NCI-H2227 (cell line): ENCODE results near the gene MLX.

Source experiments
- DNase-seq: peaks from one replicate; lab custom pipeline; 2025; ENCODE audit not compliant: unreplicated experiment; lab: John Stamatoyannopoulos, UW

Gene MLX, protein sequence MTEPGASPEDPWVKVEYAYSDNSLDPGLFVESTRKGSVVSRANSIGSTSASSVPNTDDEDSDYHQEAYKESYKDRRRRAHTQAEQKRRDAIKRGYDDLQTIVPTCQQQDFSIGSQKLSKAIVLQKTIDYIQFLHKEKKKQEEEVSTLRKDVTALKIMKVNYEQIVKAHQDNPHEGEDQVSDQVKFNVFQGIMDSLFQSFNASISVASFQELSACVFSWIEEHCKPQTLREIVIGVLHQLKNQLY

DNA sequence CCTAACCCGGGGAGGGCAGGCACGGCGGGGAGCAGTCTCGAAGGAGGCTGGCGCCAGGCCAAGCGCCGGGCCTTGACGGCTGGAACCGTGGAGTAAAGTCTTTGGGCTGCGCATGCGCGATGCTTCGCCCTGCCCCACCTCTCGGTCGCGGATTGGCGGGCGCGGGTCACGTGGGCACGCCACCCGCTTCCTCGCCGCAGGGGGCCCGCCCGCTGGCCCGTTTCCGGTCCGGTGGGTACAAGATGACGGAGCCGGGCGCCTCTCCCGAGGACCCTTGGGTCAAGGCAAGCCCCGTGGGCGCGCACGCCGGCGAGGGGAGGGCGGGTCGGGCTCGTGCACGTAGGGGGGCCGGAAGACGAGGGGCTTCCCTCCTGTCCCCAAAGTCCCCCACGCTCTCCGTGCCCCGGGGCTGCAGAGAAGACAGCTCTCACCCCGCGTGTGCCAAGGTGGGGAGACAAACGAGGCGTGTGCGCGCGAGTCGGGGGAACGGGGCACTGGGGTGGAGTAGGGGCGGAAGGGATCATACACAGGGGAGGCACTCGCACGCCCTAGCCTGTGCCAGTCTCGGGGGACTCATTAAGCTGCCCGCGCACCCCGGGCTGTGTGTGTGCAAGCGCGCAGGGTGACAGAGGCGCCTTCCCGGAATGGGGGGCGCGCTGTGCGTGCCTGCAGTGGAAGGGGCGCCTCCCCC lies at the start of gene MLX:
Gene MLX, plus strand, starts transcription at position 218 of the 691 bp plus-strand sequence. Its CDS starts 25 bp downstream, at position 243.
- DNase-seq, result peak; percentile 98

DNA sequence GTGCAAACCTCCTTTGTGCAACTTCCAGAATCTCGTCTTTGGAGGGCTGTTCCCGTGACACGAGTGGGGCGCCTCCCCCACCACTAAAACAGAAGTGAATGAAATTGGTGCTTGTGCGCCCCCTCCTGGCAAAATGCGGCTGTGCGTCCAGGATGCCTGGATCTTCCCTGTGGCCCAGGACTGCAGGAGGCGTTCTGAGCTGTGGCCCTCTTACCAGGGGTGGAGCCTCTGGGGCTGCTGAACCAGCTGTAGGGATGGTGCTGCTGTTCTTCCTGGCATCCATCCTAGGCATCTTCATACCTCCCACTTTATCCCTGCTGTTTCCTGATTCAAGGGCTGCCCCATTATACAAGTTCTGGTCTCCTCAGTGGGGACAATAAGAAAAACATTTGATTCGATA lies 49.4 kb upstream of the MLX start:
- peak; percentile 84 for DNase-seq

DNA sequence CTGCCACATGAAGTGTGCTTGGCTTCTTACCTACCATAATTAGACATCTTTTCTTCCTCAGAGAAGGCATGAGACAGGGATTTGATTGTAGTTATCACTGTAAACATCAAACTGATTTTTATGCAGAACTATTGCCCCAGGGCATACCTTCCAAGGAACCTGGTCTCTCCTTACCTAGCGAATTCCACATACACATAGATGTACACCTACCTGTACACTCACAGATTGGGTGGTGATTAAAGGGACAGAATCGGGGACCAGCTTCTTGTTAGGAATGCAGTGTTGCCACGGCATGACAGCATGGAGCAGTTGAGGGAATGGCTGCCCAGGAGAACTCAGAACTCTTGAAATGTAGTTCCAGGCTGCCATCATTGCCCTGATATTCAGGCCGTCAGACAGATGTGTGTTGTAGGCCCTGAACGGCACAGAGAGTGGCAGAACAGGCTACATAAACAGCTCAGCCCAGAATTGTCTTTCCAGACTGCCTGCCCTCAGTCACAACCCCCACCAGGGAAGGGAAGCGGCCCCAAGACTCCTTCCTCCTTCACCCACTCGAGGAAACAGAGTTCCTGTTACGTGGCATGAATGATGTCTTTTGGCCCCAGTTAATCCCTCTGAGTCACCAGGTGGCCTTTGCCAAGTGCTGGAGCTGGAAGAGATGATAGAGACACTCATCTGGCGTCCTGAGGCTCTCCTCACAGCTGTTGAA lies 48.7 kb upstream of the MLX start:
- DNase-seq, result no peak

DNA sequence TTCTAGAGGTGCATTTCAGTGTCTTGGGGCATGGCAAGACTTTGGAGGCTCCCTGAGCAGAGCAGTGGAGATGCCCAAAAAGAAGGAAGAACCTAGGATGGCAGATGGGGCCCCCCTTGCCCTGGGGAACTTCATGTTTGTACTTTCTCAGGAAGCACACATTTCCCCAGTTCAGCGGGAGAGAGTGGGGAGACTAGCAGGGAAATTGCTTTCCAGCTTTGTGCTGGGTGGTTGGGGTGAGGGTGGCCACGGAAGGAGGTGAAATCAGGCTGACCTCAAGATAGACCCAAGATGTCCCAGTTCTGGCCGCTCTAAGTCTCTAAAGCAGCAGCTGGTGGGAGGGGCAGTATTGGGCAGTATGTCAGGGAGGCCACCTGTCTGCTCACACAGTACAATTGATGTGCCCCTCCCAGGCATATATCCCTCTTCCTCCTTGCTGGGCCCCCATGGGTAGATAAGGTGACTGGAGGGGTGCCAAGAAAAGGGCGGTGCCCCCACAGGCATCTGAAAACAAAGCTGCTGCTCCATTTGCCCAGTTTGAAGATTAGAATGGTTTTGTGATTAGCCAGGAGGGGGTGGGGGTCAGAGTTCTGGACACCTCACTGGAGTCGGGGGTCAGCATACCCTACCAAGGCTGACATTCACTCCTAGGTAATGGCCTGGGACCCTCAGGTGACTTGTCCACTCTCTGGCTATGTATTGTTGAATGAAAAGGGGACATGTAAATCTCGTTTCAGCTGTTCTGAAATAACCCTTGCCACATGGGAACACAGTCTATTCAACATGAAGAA lies 48.0 kb upstream of the MLX start:
- no peak for DNase-seq

DNA sequence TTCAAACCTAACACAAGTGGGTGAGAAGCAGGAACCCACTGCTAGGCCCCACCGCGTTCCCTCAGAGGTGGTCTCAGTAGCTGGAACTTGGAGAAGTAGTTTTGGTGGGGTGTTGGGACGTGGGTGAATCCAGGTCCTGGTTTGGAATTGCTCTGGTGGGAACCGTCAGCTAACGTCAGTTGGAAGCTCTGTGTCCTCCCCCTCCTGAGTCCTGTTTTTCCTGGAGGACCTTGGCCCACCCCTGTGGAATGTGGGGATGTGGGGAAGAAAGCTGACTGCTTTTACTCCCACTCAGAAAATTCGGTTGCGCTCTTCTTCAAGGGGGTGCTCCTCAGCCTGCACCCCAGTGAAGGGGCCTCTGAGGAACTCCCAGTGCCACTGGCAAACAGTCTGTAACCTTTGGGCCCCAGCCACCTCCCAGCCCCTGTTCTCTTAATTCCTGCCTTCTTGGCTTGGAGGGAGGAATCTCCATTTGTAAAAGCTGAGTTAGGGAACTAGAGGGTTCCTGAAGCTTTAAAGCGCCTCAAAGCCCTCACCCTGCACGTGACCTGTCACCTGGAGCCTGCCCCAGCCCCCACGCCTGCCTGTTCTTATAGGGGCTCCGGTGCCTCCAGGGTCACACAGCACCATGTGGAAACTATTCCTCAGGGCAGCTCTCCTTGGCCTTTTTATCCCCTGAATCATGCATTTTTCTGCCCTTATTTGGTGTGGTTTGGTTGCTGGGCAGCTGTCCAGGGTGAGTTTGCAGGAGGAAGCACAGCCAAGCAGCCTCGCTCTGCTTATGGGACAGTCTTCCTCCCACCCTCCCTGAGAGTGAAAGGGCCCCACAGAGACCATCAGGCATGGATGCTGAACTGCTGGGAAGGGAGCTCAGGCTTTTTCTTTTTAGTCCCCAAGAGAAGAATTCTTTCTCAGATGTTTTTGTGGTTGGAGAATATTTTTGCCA lies 47.1 kb upstream of the MLX start:
- no peak for DNase-seq

DNA sequence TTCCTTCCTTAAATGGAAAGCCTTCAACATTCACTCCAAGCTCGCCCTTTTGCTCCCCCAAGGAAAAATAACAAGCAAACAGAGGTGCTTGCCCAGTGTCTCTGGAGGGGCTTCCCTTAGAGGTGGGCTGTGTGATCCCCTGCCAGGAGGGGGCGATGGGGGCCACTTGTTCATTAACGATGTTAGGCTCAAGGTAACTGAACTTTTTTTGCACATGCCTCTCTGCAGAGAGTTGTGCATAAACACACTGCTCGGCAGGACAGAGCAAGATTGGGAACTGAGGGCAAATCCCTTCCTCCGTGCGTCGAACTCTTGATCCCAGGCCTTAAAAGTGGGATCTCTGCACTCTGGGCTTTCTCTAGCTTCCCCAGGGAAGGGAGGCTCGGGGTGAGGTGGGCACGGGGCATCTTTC lies 46.4 kb upstream of the MLX start:
- no peak for DNase-seq

DNA sequence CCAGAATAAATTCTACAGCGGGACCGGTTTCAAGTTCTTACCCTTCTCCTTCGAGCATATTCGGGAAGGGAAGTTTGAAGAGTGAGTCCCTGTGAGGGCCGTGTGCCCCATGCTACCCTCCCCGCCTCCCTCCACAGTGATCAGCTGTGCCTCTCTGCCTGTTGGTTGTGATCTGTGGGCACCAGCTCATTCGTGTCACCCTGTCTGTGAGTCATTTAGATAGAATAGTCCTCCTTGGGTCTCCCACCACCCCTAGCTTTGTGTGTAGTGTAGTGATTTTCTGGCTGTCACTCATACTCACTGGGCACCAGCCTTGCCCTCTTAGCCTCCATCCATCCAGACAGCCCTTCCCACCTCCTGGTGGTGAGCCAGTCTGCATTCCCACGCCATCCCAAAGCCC lies 45.9 kb upstream of the MLX start:
- no peak for DNase-seq

DNA sequence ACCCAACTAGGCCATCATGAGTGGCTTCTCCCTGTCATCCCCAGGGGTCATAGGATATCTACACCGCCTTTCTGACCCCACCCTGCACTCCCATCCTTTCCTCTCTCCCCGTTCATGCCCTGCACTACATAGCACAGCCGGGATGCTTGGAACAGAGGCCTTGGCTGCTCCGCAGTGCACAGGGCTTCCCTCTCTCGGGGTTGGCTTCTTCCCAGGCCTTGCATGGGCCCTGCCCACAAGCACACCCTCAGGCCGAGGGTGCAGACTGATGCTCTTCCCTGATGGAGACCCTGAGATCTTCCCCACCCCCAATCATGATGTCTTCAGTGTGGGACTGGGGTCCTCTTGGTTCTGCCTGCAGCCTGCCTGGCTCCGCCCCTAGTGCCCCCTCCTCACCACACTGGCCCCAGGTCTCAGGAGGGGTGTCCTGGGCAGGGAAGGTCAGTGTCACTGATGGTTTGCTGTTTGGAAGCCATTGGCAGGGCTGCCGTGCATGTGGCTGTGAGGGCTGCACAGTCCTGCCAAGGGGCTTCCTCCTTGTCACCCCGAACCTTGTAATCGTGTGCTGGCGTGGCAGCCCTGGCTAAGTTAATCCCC lies 45.1 kb upstream of the MLX start:
- DNase-seq, result no peak

DNA sequence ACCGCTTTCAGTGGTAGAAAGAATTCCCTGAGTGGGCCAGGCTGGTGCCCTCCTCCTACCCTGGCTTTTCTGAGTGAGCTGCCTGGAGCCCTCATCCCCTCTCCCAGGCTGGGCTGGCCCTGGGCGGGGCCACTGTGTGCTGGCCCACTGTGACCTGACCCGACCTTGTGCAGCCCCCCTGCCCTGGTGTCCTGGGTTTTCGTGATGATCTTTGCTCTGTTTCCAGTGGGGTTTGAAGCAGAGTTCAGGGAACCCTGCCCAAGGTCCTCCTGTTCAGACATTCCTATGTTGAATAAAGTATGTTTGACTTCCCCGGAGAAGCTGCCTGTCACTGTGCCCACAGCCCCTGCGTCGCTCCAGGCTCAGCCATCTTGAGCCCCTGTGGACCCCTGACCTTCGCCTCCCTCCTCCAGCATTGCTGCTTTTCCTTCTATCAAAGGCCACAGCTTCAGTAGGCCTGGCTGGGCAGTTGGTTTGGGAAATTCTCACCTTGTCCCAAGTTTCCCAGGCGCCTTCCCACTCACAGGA lies 44.6 kb upstream of the MLX start:
- no peak for DNase-seq

DNA sequence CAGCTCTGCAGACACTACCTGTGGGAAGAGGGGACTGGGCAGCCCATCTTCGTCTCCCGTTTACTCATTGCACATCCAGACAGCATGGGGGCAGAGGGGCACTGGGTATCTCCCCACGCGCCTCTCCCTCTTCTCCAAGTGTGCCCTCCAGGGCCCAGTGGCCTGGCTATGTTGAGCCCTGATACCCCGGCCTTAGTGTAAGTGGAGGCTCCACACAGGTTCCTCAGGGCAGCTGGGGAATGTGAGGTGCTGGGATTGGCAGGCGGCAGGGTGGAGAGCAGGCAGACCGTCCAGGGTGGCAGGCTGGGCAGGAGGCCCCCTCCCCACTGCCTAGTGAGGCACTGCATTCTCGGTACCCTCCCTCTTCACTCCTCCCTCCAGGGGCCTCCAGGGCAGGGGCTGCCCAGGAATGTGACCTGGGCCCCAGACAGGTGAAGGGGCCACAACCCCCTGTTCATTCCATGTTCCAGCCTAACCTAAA lies 44.1 kb upstream of the MLX start:
- no peak for DNase-seq

DNA sequence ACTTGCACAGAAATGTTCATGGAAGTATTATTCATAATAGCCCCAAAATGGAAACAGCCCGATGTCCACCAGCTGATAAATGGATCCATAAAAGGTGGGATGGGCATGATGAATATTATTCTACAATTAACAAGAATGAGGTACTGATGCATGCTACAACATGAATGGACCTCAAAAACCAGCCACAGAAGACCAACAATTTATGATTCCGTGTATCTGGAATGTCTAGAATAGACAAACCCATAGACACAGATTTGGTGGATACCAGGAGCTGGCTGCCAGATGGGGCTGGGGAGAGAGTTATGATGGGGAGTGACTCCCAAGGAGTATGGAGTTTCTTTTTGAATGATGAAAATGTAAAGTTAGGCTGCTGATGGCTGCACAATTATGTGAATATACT lies 41.7 kb upstream of the MLX start:
- no peak for DNase-seq

DNA sequence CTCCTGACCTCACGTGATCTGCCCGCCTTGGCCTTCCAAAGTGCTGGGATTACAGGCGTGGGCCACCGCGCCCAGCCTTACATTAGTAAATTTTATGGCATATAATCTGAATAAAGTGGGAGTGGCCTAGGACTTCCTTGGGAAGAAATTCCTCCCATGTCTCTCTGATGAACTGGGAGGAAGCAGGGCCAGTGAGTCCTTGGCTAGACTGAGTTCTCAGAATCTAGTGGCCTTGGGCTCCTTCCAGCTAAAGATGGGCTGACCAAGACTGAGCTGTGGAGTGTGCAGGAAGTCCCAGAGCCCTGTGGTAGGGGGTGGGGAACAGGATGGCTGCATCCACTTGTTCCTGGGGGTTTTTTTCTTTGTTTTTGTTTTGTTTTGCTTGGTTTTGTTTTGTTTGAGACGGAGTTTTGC lies 40.9 kb upstream of the MLX start:
- DNase-seq, result no peak

DNA sequence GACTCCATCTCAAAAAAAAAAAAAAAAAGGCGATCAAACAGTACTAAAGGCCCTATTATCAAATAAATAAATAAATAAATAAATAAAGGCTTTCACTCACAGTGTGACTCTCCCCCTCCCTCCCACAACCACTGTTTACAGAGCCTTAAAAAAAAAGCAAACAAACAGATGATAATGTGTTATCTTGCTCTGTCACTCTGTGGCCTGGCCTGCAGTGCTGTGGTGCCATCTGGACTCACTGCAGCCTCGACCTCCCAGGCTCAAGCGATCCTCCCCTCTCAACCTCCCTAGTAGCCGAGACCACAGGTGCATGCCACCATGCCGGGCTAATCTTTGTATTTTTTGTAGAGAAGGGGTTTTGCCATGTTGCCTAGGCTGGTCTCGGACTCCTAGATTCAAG lies 39.0 kb upstream of the MLX start:
- no peak for DNase-seq

DNA sequence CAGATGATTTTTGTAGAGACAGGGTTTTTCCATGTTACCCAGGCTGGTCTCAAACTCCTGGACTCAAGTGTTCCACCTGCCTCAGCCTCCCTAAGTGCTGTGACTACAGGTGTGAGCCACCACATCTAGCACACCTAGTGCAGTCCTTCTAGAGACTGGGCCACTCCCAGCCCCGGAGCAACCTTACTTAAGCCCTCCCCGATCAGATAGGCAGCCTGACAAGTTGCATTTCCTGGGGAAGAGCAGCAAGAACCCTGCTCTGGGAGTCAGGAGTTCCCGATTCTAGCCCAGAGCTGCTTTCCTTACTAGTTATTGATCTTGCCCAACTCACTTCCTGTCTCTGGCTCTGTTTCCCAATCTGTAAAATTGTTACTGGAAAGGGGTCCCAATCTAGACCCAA lies 37.8 kb upstream of the MLX start:
- no peak for DNase-seq

DNA sequence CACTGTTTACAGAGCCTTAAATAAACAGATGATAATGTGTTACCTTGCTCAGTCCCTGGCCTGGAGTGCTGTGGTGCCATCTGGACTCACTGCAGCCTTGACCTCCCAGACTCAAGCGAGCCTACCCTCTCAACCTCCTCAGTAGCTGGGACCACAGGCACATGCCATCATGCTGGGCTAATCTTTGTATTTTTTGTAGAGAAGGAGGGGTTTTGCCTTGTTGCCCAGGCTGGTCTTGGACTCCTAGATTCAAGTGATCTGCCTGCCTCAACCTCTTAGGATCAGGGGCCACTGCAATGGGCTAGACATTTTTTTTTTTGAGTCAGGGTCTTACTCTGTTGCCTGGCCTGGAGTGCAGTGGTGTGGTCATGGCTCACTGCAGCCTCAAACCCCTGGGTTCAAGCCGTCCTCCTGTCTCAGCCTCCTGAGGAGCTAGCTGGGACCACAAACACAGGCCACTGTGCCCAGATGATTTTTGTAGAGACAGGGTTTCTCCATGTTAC lies 35.9 kb upstream of the MLX start:
- DNase-seq, result no peak

DNA sequence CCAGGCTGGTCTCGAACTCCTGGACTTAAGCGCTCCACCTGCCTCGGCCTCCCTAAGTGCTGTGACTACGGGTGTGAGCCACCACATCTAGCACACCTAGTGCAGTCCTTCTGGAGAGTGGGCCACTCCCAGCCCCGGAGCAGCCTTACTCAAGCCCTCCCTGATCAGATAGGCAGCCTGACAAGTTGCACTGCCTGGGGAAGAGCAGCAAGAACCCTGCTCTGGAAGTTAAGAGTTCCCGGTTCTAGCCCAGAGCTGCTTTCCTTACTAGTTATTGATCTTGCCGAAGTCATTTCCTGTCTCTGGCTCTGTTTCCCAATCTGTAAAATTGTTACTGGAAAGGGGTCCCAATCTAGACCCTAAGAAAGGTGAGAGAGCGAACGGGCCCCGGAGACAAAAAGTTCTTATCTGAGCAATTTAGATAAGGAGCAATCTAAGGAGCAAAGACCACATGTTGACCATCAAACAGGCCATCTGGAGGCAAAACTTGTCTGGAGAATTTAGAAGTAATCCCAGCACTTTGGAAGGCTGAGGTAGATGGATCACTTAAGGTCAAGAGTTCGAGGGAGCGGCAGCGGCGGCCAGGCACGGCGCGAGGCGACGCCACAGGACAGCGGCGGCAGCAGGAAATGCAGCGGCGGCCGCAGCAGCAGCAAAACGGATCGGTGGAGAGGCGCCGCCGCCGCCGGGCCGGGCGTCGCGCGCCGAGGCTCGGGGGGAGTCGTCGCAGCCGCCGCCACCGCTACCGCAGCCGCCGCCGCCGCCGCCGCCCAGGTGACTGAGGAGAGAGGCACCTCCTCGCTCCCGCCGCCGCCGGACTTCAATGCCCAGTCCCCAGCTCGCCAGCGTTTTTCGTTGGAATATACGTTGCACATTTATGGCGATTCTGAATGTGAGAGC lies 35.2 kb upstream of the MLX start:
- peak; percentile 68 for DNase-seq

DNA sequence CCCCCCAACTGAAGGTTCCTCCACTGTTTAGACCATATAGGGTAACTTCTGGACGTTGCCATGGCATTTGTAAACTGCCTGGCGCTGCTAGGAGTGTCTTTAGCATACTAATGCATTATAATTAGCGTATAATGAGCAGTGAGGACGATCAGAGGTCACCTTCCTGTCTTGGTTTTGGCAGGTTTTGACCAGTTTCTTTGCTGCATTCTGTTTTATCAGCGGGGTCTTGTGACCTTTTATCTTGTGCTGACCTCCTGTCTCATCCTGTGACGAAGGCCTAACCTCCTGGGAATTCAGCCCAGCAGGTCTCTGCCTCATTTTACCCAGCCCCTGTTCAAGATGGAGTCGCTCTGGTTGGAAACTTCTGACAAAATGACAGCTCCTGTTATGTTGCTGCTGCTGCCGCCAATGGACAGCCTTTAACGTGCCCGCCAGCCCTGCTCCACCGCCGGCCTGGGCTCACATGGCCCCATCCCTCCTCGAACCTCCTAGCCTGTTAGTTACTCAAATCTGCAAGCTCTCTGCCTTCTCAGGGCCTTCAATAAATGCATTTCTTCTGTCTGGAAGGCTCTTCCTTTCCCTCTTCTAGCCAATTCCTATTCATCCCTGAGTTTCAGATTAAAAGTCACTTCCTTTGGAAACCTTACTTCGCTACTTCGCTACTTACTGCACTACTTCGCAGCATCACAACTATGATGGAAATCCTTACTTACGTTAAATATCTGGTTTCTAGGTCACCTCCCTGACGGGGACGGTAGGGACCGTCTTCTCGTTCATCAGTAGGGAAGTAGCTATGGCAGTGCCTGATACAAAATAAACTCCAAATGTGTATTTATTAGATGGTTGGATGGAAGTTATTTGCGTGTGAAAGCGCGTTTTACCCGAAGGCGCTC lies 31.5 kb upstream of the MLX start:
- DNase-seq, result no peak

DNA sequence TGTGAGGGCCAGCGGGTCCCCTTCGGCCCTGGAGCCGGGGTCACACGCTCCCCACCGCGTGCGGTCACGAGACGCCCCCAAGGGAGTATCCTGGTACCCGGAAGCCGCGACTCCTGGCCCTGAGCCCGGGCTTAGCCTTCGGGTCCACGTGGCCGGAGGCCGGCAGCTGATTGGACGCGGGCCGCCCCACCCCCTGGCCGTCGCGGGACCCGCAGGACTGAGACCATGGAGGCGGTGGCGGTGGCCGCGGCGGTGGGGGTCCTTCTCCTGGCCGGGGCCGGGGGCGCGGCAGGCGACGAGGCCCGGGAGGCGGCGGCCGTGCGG lies 30.9 kb upstream of the MLX start, which contains the start of gene NAGLU:
Gene NAGLU, plus strand, starts transcription at position 194 of the 324 bp plus-strand sequence. Its CDS starts 32 bp downstream, at position 226.
- DNase-seq, result peak; percentile 93
